Measurements from ENCODE around the gene UMODL1. TPM values are rescaled to one million over a fixed set of nuclear protein-coding genes. Genes with fewer than 3 reads are reported as not detected.

The UMODL1 gene
- total and polyA plus RNA-seq, 10 of the 15 experiments (the other 5 are each of a cell fraction or from before 2014, with no cell fraction given), result 0.01 to 0.11 (median 0.03) TPM; not detected in 5

GRCh38 chr21:42189860-42190485, 118.9 kb downstream of the UMODL1 start:
- ChIA-PET POLR2A (interaction anchor here (1.1 kb wide), 1 partner anchor 69 kb away, joined by 3 read pairs; no protein-coding TSS in a partner anchor), CTCF (interaction anchor here (1.3 to 3.8 kb wide), 5 partner anchors 9 to 70 kb away, joined by 5 to 19 read pairs (median 6); no protein-coding TSS in a partner anchor), RAD21 (ENCODE audit: unreplicated experiment) (interaction anchor here (0.9 to 2.0 kb wide), 4 partner anchors 26 to 69 kb away, joined by 3 to 12 read pairs (median 4); no protein-coding TSS in a partner anchor), SMC1A (ENCODE audit: uncharacterized antibody, unreplicated experiment) (interaction anchor here (1.4 to 3.6 kb wide), 6 partner anchors 11 to 69 kb away, joined by 3 to 23 read pairs (median 12); no protein-coding TSS in a partner anchor)
- Histone ChIP-seq H3K27me3 (replicated peaks in 1 of 2; ENCODE audit: control insufficient read depth in 2 of 2, insufficient read depth in 2 of 2, low read length in 1 of 2) (no peaks in the 10 kb centered on the region), H3K9me3 (replicated peaks; ENCODE audit: control insufficient read depth, insufficient read depth, low read length) (no peaks in the 10 kb centered on the region; the same call in 1 of the 3 replicates), H3K36me3 (ENCODE audit: control insufficient read depth in 2 of 2, insufficient read depth in 2 of 2, low read length in 1 of 2) (no peaks in the 10 kb centered on the region), H3K9ac (ENCODE audit: control insufficient read depth, insufficient read depth, low read length) (no peak overlapping the region), H3K4me1 (ENCODE audit: control insufficient read depth, insufficient read depth, low read length) (peaks cover 19% of the 10 kb centered on the region), H3K4me3 (no peak overlapping the region), H2AFZ (ENCODE audit: control insufficient read depth, low read depth, low read length) (no peak overlapping the region), H3K4me2 (ENCODE audit: control insufficient read depth, insufficient read depth) (no peak overlapping the region), H3K79me2 (ENCODE audit: control insufficient read depth, insufficient read depth, low read length) (no peaks in the 10 kb centered on the region), H4K20me1 (ENCODE audit: control insufficient read depth, insufficient read depth) (no peaks in the 10 kb centered on the region; the same call in 1 of the 2 replicates), H3K27ac (ENCODE audit: control insufficient read depth, insufficient read depth) (no peak overlapping the region)
- no TSS peak for BruUV-seq (replicated peaks)
- FAIRE-seq, result no peak
- no peak for TF ChIP-seq BACH1 (IDR thresholded peaks at IDR 0.05; ENCODE audit: borderline replicate concordance)
- no peak for TF ChIP-seq EGR1 (IDR thresholded peaks at IDR 0.05; ENCODE audit: borderline replicate concordance in 1 of 2, low read depth in 2 of 2, low read length in 2 of 2)
- TF ChIP-seq, protein P1, sequence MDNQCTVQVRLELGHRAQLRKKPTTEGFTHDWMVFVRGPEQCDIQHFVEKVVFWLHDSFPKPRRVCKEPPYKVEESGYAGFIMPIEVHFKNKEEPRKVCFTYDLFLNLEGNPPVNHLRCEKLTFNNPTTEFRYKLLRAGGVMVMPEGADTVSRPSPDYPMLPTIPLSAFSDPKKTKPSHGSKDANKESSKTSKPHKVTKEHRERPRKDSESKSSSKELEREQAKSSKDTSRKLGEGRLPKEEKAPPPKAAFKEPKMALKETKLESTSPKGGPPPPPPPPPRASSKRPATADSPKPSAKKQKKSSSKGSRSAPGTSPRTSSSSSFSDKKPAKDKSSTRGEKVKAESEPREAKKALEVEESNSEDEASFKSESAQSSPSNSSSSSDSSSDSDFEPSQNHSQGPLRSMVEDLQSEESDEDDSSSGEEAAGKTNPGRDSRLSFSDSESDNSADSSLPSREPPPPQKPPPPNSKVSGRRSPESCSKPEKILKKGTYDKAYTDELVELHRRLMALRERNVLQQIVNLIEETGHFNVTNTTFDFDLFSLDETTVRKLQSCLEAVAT (IDR thresholded peaks at IDR 0.05), result peak; percentile 95
- TF ChIP-seq EZH2 (IDR thresholded peaks at IDR 0.05; ENCODE audit: borderline replicate concordance, control insufficient read depth, low read depth, low read length), result no peak
- TF ChIP-seq SRF (IDR thresholded peaks at IDR 0.05; ENCODE audit: low read depth in 2 of 2, low read length in 2 of 2), result 0 out of 4 replicates have a peak, but pooled peaks of 1 of the 2 experiments have one; percentile 29
- no peak for TF ChIP-seq FOS (IDR thresholded peaks at IDR 0.05; ENCODE audit: borderline replicate concordance, extremely low read depth, insufficient read length)
- TF ChIP-seq, protein P2, sequence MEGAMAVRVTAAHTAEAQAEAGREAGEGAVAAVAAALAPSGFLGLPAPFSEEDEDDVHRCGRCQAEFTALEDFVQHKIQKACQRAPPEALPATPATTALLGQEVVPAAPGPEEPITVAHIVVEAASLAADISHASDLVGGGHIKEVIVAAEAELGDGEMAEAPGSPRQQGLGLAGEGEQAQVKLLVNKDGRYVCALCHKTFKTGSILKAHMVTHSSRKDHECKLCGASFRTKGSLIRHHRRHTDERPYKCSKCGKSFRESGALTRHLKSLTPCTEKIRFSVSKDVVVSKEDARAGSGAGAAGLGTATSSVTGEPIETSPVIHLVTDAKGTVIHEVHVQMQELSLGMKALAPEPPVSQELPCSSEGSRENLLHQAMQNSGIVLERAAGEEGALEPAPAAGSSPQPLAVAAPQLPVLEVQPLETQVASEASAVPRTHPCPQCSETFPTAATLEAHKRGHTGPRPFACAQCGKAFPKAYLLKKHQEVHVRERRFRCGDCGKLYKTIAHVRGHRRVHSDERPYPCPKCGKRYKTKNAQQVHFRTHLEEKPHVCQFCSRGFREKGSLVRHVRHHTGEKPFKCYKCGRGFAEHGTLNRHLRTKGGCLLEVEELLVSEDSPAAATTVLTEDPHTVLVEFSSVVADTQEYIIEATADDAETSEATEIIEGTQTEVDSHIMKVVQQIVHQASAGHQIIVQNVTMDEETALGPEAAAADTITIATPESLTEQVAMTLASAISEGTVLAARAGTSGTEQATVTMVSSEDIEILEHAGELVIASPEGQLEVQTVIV (IDR thresholded peaks at IDR 0.05; ENCODE audit: borderline replicate concordance, partially characterized antibody), result no peak
- 69% methylated on average over 11 of the region's 11 CpGs for WGBS (ENCODE audit: insufficient coverage, insufficient replicate concordance, low lambda C conversion rate, missing lambda C conversion rate)
- no peak for ATAC-seq
- DNase-seq (ENCODE audit: low read depth, low spot score), result no peak
- in situ Hi-C loops (cut with MboI) (no loop called here), intact Hi-C loops (cut with micrococcal nuclease; ENCODE audit: unreplicated experiment) (loop anchor here (5.0 kb wide), 1 partner anchor 42 kb away; no protein-coding TSS in a partner anchor)

All from GM12878 (cell line).